PC-9 (cell line): ENCODE results near the gene RYR3.

Experiments used
- CTCF ChIP-seq: fragments of 200-600 bp; sonication (generic); conservative IDR thresholded peaks from 2 replicates; pipeline ENCODE4 v1.6.1; 2017; ENCODE audit warnings: mixed run types, antibody characterized with exemption, mild to moderate bottlenecking, moderate library complexity
- EZH2 ChIP-seq: fragments of 200-600 bp; sonication (generic); IDR thresholded peaks from 2 replicates; pipeline ENCODE4 v1.8.0; 2017; ENCODE audit warnings: antibody characterized with exemption, low read depth

DNA sequence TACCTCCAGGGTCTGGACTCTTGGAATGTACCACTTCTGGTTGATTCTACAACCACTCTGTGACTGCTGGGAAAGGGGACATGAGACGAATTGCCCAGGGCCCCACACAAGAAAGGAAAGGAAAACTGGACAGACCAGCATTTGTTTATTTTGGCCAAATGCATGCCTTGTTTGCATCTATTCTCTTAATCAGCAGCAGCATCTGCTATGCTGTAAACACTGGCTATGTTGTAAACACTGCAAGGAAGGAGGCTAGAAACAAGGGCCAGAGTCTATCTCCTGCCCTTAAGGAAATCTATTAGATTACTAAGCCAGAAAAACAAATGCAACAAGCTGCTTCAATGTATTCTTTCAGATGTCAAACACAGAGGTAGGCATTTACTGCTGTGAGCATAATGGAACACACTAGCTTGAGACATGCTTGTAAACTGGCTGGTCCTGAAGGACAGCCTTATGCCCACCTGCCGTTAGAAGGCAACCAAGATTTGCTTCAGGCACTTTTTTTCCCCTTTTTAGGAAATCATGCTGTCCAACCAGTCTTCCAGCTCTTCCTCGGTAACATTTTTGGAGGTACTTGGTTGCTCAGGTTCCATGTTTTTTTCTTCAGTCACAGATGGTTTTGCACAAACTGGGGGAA lies 555.5 kb downstream of the RYR3 start:
- TF ChIP-seq CTCF (no peak), EZH2 (no peak)
